C4-2B (cell line): ENCODE results near the gene AKT1S1.

Source experiments
- ZFX ChIP-seq: fragments of 450-650 bp; IDR thresholded peaks from 2 replicates; pipeline ENCODE4 v1.6.1; 2017
- TF ChIP-seq, protein P1 (sequence below): fragments of 450-650 bp; conservative IDR thresholded peaks from 2 replicates; pipeline ENCODE4 v1.5.1; 2017; ENCODE audit warnings: mild to moderate bottlenecking

DNA sequence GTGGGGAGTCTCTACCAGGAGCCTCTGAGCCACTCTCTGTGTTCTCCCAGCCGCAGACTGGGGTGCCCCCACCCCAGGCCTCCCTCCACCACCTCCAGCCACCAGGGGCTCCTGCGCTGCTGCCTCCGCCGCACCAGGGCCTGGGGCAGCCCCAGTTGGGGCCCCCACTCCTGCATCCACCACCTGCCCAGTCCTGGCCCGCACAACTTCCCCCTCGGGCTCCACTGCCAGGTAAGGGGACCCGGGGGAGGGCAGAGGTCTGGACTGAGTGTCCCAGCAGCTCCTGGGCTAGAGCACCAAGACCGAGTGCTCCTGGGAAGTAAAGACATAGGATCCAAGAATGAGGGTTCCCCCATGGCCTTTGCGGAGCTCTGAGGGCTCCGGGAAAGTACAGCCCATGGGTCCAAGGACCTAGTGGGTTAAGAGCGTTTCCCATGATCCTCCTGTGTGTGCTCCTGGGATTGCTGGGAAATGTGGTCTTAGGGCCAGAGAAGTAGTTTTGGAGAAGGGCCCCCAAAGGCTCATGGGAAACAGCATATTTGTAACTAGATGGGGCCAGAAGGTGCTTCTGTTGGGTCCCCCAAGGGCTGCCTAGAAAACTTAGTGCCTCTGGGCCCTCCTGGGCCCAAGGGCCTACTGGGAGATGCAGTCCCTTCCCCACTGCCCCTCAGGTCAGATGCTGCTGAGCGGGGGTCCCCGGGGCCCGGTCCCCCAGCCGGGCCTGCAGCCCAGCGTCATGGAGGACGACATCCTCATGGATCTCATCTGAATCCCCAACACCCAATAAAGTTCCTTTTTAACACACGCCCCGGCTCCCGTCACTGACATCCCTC, 40.8 kb downstream of the AKT1S1 start:
- TF ChIP-seq, protein P1, sequence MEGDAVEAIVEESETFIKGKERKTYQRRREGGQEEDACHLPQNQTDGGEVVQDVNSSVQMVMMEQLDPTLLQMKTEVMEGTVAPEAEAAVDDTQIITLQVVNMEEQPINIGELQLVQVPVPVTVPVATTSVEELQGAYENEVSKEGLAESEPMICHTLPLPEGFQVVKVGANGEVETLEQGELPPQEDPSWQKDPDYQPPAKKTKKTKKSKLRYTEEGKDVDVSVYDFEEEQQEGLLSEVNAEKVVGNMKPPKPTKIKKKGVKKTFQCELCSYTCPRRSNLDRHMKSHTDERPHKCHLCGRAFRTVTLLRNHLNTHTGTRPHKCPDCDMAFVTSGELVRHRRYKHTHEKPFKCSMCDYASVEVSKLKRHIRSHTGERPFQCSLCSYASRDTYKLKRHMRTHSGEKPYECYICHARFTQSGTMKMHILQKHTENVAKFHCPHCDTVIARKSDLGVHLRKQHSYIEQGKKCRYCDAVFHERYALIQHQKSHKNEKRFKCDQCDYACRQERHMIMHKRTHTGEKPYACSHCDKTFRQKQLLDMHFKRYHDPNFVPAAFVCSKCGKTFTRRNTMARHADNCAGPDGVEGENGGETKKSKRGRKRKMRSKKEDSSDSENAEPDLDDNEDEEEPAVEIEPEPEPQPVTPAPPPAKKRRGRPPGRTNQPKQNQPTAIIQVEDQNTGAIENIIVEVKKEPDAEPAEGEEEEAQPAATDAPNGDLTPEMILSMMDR, result no peak
- TF ChIP-seq ZFX, result no peak
